ENCODE data around the gene HMGXB3.
"Not testable (repeated sequence)": the region's sequence is repeated elsewhere in the genome, so short reads cannot be mapped to it uniquely, and the experiment has no call there.

Gene HMGXB3

GRCh38 chr5:150022158-150022531, 21.6 kb downstream of the HMGXB3 start:
- no peak for TF ChIP-seq CTCF (IDR thresholded peaks at IDR 0.05; ENCODE audit: low read depth, low read length)
- no peak overlapping the region for H3K4me3 ChIP-seq (ENCODE audit: low read depth, low read length)

GRCh38 chr5:150022681-150023080, 22.1 kb downstream of the HMGXB3 start:
- TF ChIP-seq CTCF (IDR thresholded peaks at IDR 0.05; ENCODE audit: low read depth, low read length) = no peak

GRCh38 chr5:150023136-150023535, 22.6 kb downstream of the HMGXB3 start:
- no peak for TF ChIP-seq CTCF (IDR thresholded peaks at IDR 0.05; ENCODE audit: low read depth, low read length)
- H3K4me3 ChIP-seq (ENCODE audit: low read depth, low read length) = no peak overlapping the region

More at GRCh38 chr5:150022681-150023080, 22.1 kb downstream of the HMGXB3 start:
- H3K4me3 ChIP-seq (ENCODE audit: low read depth, low read length) = no peak overlapping the region

- no peak for TF ChIP-seq CTCF (IDR thresholded peaks at IDR 0.05; ENCODE audit: low read depth, low read length)
These were observed 23.9 kb downstream of the HMGXB3 start for GRCh38 chr5:150024346-150024984.

GRCh38 chr5:150026682-150027172, 26.2 kb downstream of the HMGXB3 start:
- H3K4me3 ChIP-seq (ENCODE audit: low read depth, low read length) = no peak overlapping the region
- no peak for TF ChIP-seq CTCF (IDR thresholded peaks at IDR 0.05; ENCODE audit: low read depth, low read length)

More at GRCh38 chr5:150024346-150024984, 23.9 kb downstream of the HMGXB3 start:
- no peak overlapping the region for H3K4me3 ChIP-seq (ENCODE audit: low read depth, low read length)

GRCh38 chr5:150028047-150028446, 27.5 kb downstream of the HMGXB3 start:
- H3K4me3 ChIP-seq (ENCODE audit: low read depth, low read length) = not testable (repeated sequence)

- no peak for TF ChIP-seq CTCF (IDR thresholded peaks at IDR 0.05; ENCODE audit: low read depth, low read length)
- no peak overlapping the region for H3K4me3 ChIP-seq (ENCODE audit: low read depth, low read length)
These were observed 32.8 kb downstream of the HMGXB3 start for GRCh38 chr5:150033334-150033733.

GRCh38 chr5:150034662-150035061, 34.1 kb downstream of the HMGXB3 start:
- H3K4me3 ChIP-seq (ENCODE audit: low read depth, low read length) = no peak overlapping the region
- TF ChIP-seq CTCF (IDR thresholded peaks at IDR 0.05; ENCODE audit: low read depth, low read length) = no peak
